Panc1 (cell line): ENCODE data around the gene AHCTF1. TPM values are rescaled to one million over a fixed set of nuclear protein-coding genes. Genes with fewer than 3 reads are reported as not detected.

Experiments
- ATAC-seq: fragments of 200-7000 bp; cut with Tn5 transposase; 2 replicates; pipeline ENCODE4 v1.9.1; 2020; ENCODE audit warnings: mild to moderate bottlenecking, moderate library complexity
- BruUV-seq: library from RNA; stranded (reverse); fragments of 400-500 nt; replicated peaks from 2 replicates; lab custom pipeline; 2021; lab: Mats Ljungman, UMichigan
- CTCF ChIA-PET: fragments of 300-600 bp; sonication (Branson Sonifier 250); formaldehyde crosslinking; loops from one replicate; lab custom pipeline; 2022; ENCODE audit warnings: antibody characterized with exemption; lab: Charles Lee
- POLR2A ChIA-PET: fragments of 300-600 bp; sonication (Branson Sonifier 250); formaldehyde crosslinking; loops from one replicate; lab custom pipeline; 2022; ENCODE audit warnings: antibody characterized with exemption; lab: Charles Lee
- DNase-seq: peaks from one replicate; pipeline ENCODE4 v3.0.0-alpha.2; 2010; ENCODE audit warnings: low read depth, low spot score
- H3K27ac ChIP-seq: 2 replicates; pipeline ENCODE4 v1.5.1; 2011; ENCODE audit warnings: mild to moderate bottlenecking, low read length, inconsistent platforms
- H3K27me3 ChIP-seq: fragments of 200-500 bp; sonication (Bioruptor generic); 2 replicates; pipeline ENCODE4 v1.6.0; 2014; ENCODE audit warnings: low read length, inconsistent platforms; ENCODE audit not compliant: control insufficient read depth, insufficient read depth
- H3K36me3 ChIP-seq: fragments of 200-500 bp; sonication (Bioruptor generic); 2 replicates; pipeline ENCODE4 v1.5.1; 2014; ENCODE audit warnings: inconsistent platforms, mild to moderate bottlenecking, low read length, moderate library complexity; ENCODE audit not compliant: control insufficient read depth, insufficient read depth
- H3K4me1 ChIP-seq: 2 replicates; pipeline ENCODE4 v1.5.1; 2011; ENCODE audit warnings: inconsistent platforms, mild to moderate bottlenecking, low read length, moderate library complexity; ENCODE audit not compliant: control insufficient read depth, insufficient read depth
- H3K4me3 ChIP-seq, 2 experiments: 2 replicates each; pipeline ENCODE4 v1.5.1; 2011 to 2012; ENCODE audit warnings: low read depth in 2 of 2, low read length in 2 of 2, mild to moderate bottlenecking in 2 of 2, inconsistent platforms in 1 of 2, moderate library complexity in 1 of 2
- H3K9me3 ChIP-seq: fragments of 200-500 bp; sonication (Bioruptor generic); 2 replicates; pipeline ENCODE4 v1.5.1; 2014; ENCODE audit warnings: low read depth, mild to moderate bottlenecking, inconsistent platforms, low read length, moderate library complexity; ENCODE audit not compliant: control insufficient read depth, insufficient read depth
- POLR2AphosphoS5 ChIP-seq: IDR thresholded peaks from 2 replicates; pipeline ENCODE4 v1.6.1; 2012; ENCODE audit warnings: mild to moderate bottlenecking, low read depth, low read length, moderate library complexity
- SIN3A ChIP-seq: IDR thresholded peaks from 2 replicates; pipeline ENCODE4 v1.6.1; 2012; ENCODE audit warnings: low read depth, mild to moderate bottlenecking, low read length, moderate library complexity, borderline replicate concordance; ENCODE audit not compliant: insufficient read depth
- TCF7L2 ChIP-seq: IDR thresholded peaks from 2 replicates; pipeline ENCODE4 v1.6.1; 2011; ENCODE audit warnings: mild to moderate bottlenecking, low read depth, low read length, inconsistent platforms
- in situ Hi-C: cut with HindIII; loops from 2 replicates; pipeline ENCODE4 v1.10.0; 2016; ENCODE audit warnings: low sequenced_read_pairs, low pct_unique_long_range_greater_than_20kb
- intact Hi-C: fragments of 100-400 bp; cut with micrococcal nuclease; formaldehyde crosslinking; loops from one replicate; pipeline ENCODE4 v1.10.0; 2022; ENCODE audit not compliant: unreplicated experiment
- total RNA-seq: library from RNA; stranded (reverse); gene quantifications from one replicate; pipeline ENCODE4 v1.2.1, GENCODE V29; 2021; ENCODE audit not compliant: unreplicated experiment
- TF ChIP-seq, protein P1 (sequence below): fragments of 450-650 bp; IDR thresholded peaks from 2 replicates; pipeline ENCODE4 v1.5.1; 2017; ENCODE audit warnings: mild to moderate bottlenecking
- TF ChIP-seq, protein P2 (sequence below), 2 experiments: IDR thresholded peaks; 2 replicates each; pipeline ENCODE4 v1.6.1; 2011 to 2012; ENCODE audit warnings: low read depth in 2 of 2, control low read depth in 1 of 2, low read length in 1 of 2, mild to moderate bottlenecking in 1 of 2, moderate library complexity in 1 of 2; ENCODE audit not compliant: insufficient read depth in 1 of 2

The AHCTF1 gene
- total RNA-seq, 1 experiment from 2014 or later = 49.9 TPM

DNA sequence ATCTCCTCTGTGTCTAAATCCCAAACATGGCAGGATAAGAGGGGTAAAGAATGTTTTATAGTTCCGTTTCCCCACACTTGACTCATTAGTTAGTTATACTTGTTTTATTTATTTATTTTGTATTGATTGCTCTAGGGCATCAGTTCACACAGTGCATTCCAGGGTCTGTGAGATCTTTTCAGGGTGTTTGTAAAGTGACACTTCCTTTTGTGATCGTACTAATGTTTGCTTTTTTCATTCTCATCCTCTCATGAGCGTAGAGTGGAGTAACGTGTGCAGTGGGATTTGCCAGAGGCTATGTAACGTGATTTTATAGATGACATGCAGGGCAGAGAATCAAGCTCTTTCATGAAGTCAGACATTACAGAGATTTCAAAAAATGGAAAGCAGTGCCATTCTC, 104.4 kb downstream of the AHCTF1 start:
- ChIA-PET CTCF (no interaction called here), POLR2A (no interaction called here)
- H3K4me3 ChIP-seq = no peak overlapping the region
- no peak for TF ChIP-seq SIN3A
- TF ChIP-seq, protein P1, sequence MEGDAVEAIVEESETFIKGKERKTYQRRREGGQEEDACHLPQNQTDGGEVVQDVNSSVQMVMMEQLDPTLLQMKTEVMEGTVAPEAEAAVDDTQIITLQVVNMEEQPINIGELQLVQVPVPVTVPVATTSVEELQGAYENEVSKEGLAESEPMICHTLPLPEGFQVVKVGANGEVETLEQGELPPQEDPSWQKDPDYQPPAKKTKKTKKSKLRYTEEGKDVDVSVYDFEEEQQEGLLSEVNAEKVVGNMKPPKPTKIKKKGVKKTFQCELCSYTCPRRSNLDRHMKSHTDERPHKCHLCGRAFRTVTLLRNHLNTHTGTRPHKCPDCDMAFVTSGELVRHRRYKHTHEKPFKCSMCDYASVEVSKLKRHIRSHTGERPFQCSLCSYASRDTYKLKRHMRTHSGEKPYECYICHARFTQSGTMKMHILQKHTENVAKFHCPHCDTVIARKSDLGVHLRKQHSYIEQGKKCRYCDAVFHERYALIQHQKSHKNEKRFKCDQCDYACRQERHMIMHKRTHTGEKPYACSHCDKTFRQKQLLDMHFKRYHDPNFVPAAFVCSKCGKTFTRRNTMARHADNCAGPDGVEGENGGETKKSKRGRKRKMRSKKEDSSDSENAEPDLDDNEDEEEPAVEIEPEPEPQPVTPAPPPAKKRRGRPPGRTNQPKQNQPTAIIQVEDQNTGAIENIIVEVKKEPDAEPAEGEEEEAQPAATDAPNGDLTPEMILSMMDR = no peak
- no peak for TF ChIP-seq POLR2AphosphoS5
- H3K27me3 ChIP-seq = no peaks in the 10 kb centered on the region
- no peak for DNase-seq
- peak; percentile 51; the same call in 1 of the 2 replicates for ATAC-seq
- in situ Hi-C loops = no loop called here
- no TSS peak for BruUV-seq
- no peaks in the 10 kb centered on the region for H3K4me1 ChIP-seq
- H3K36me3 ChIP-seq = no peaks in the 10 kb centered on the region
- H3K9me3 ChIP-seq = peaks cover 10% of the 10 kb centered on the region; the same call in 1 of the 2 replicates
- H3K27ac ChIP-seq = no peak overlapping the region
- intact Hi-C loops = no loop called here

DNA sequence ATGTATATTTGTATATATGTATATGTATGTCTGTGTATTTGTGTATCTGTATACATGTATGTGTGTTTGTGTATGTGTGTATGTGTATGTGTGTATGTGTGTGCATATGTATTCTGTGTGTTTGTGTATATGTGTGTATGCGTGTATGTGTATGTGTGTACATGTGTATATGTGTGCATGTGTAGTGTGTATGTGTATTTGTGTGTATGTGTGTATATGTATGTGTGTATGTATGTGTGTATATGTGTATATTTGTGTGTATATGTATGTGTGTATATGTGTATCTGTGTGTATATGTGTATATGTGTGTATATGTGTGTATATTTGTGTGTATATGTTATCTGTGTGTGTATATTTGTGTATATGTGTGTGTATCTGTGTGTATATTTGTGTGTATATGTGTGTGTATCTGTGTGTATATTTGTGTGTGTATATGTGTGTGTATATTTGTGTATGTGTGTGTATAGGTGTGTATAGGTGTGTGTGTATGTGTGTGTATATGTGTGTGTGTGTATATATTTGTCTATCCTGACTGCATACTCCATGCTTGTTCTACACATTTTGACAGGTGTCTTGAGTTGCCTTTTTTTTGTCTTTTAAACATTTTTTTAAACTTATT, 106.1 kb downstream of the AHCTF1 start:
- intact Hi-C loops = no loop called here
- BruUV-seq = no TSS peak
- in situ Hi-C loops = no loop called here
- H3K9me3 ChIP-seq = peaks cover 10% of the 10 kb centered on the region; the same call in 1 of the 2 replicates
- POLR2A ChIA-PET = no interaction called here
- DNase-seq (no peak), ATAC-seq (no peak)
- H3K27me3 ChIP-seq = no peaks in the 10 kb centered on the region; the same call in 1 of the 2 replicates
- CTCF ChIA-PET = no interaction called here
- H3K36me3 ChIP-seq = no peaks in the 10 kb centered on the region
- no peak overlapping the region for H3K27ac ChIP-seq
- TF ChIP-seq TCF7L2 (no peak), POLR2AphosphoS5 (no peak), SIN3A (no peak)
- TF ChIP-seq, protein P1 = no peak
- TF ChIP-seq, protein P2, sequence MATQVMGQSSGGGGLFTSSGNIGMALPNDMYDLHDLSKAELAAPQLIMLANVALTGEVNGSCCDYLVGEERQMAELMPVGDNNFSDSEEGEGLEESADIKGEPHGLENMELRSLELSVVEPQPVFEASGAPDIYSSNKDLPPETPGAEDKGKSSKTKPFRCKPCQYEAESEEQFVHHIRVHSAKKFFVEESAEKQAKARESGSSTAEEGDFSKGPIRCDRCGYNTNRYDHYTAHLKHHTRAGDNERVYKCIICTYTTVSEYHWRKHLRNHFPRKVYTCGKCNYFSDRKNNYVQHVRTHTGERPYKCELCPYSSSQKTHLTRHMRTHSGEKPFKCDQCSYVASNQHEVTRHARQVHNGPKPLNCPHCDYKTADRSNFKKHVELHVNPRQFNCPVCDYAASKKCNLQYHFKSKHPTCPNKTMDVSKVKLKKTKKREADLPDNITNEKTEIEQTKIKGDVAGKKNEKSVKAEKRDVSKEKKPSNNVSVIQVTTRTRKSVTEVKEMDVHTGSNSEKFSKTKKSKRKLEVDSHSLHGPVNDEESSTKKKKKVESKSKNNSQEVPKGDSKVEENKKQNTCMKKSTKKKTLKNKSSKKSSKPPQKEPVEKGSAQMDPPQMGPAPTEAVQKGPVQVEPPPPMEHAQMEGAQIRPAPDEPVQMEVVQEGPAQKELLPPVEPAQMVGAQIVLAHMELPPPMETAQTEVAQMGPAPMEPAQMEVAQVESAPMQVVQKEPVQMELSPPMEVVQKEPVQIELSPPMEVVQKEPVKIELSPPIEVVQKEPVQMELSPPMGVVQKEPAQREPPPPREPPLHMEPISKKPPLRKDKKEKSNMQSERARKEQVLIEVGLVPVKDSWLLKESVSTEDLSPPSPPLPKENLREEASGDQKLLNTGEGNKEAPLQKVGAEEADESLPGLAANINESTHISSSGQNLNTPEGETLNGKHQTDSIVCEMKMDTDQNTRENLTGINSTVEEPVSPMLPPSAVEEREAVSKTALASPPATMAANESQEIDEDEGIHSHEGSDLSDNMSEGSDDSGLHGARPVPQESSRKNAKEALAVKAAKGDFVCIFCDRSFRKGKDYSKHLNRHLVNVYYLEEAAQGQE (IDR thresholded peaks at IDR 0.05; ENCODE audit: insufficient read depth in 1 of 2, low read depth in 2 of 2, low read length in 1 of 2) = no peak
- H3K4me3 ChIP-seq = no peak overlapping the region
- no peaks in the 10 kb centered on the region for H3K4me1 ChIP-seq
